Fibroblast of mammary gland (primary cell): Measurements from ENCODE around the gene MAGI1.
A peak's percentile ranks its signal among the peaks of the same experiment; 100 is the strongest.

Experiments used
- DNase-seq: peaks from one replicate; pipeline ENCODE4 v3.0.0-alpha.2; 2010; ENCODE audit warnings: low read depth
- H3K4me3 ChIP-seq: 2 replicates; pipeline ENCODE4 v1.5.1; 2011; ENCODE audit warnings: low read depth, mild to moderate bottlenecking, low read length, moderate library complexity; ENCODE audit not compliant: control insufficient read depth
- CTCF ChIP-seq: conservative IDR thresholded peaks from 2 replicates; pipeline ENCODE4 v1.5.1; 2011; ENCODE audit warnings: low read depth, low read length, inconsistent platforms; ENCODE audit not compliant: control insufficient read depth, insufficient read depth

Gene MAGI1

GRCh38 chr3:65786890-65787289 lies 251.8 kb downstream of the MAGI1 start:
- no peak overlapping the region for H3K4me3 ChIP-seq
- DNase-seq = no peak
- no peak for TF ChIP-seq CTCF

- peak; percentile 77 for TF ChIP-seq CTCF
- no peak overlapping the region for H3K4me3 ChIP-seq
- DNase-seq = peak; percentile 80
Observed at GRCh38 chr3:65785065-65785645, 253.6 kb downstream of the MAGI1 start.

- no peak overlapping the region for H3K4me3 ChIP-seq
- peak; percentile 42 for DNase-seq
- TF ChIP-seq CTCF = no peak
Observed at GRCh38 chr3:65783117-65783516, 255.6 kb downstream of the MAGI1 start.

- no peak for DNase-seq
- TF ChIP-seq CTCF = no peak
- no peak overlapping the region for H3K4me3 ChIP-seq
Observed at GRCh38 chr3:65781594-65781993, 257.1 kb downstream of the MAGI1 start.

DNA sequence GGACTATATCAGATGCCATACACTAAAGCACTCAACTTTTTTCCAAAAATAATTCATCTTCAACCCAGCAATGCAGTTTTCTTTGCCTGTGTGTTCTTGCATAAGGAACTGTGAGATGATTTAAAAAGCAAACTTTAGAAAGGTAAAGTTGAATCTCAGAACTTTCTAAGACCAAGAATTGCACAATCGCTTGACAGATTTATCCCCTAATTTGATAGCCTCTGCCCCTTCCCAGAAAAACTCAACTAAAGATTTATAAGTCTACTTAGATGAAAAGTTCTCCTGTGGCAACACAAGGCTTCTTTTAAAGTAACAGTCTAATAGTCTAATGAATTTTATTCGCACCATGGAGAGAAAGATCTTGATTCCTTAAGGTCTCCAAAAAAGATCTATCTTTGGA lies 259.3 kb downstream of the MAGI1 start:
- no peak for TF ChIP-seq CTCF
- H3K4me3 ChIP-seq = no peak overlapping the region
- DNase-seq = no peak

DNA sequence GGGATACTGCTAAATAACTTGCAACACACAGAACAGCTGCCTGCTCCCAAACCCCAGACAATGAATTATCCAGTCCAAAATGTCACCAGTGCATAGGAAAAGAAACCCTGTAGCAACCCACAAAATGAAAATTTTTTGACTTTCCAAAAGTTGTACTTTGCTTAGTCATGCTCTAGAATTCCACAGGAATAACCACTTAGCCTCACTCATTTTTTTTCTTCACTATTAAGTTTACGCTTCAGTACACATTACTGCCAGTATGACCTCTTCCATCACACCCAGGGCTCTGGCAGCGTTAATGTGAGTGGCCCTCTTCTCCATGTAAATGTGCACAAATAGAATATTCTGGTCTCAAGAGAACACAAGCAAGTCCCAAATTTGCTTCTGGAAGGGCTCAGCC lies 259.8 kb downstream of the MAGI1 start:
- no peak for TF ChIP-seq CTCF
- no peak for DNase-seq
- H3K4me3 ChIP-seq = no peak overlapping the region

- DNase-seq = no peak
- TF ChIP-seq CTCF = no peak
- H3K4me3 ChIP-seq = no peak overlapping the region
Observed at GRCh38 chr3:65777050-65777449, 261.7 kb downstream of the MAGI1 start.
